Inflammatory macrophage treated with lipopolysaccharide for 4 hours (primary cell): ENCODE measurements around the gene CNN3.
"Not testable (repeated sequence)": the region's sequence is repeated elsewhere in the genome, so short reads cannot be mapped to it uniquely, and the experiment has no call there.

Experiments
- DNase-seq: peaks from one replicate; pipeline ENCODE4 v3.0.0-alpha.2; 2020

Gene CNN3

DNA sequence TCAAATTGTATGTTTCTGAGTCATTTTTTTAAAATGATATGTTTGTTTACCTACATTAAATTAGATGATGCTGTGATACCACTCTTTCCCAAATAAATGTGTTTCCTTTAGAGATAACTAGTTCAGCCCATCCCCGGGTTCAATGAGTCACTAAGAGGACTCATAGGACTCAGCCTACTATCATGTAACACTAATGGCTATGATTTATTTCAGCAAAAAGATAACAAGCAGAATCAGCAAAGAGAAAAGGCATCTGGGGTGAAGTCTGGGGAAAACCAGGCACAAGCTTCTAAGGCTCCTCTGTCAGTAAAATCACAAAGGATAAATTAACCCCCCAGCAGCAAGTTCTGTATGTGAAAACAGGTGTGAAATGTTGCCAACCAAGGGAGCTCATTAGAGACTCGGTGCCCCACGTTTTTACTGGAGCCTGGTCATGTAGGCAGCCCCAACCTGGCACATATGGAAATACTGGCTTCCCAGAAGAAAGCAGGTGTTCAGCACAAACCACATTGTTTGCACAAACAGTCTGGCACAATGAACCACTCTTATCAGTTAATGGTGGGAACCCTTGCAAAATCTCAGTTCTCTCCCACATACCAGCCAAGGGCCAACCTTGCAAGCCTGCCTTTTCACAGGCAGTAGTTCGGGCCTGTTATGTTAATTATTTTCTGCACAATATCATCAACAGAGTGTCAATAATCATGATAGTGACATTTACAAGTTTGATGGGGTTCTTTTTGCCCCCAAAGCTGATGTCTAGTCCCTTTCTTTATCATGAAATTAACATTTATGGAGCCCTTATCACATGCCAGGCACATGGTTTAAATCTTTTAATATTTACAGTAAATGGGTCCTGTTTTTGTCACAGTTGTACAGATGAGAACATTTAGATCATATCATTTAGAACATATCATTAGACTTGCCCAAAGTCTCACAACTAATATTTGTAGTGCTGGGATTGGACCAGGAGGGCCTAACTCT, 23.1 kb upstream of the CNN3 start:
- DNase-seq, result no peak

DNA sequence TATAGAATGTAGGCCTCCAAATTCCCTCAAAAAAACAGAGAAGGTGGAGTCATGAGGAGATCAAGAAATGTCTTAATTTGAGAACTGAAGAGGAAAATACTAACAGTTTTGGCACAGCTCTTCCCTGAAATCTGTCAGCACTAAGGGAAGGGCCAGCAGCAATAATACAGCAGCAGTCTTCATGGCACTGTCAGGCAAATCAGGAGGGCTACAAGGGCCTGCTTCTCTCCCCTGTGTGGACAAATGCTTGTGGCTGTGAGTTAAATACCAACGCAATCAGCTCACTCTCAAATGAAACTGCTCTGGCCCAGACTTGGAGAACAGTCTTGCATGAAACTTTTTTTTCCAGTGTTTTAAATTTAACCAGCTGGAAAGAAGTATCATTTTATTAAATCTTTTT, 20.5 kb upstream of the CNN3 start:
- DNase-seq, result no peak

GRCh38 chr1:94946886-94947285, 20.0 kb upstream of the CNN3 start:
- DNase-seq, result no peak

DNA sequence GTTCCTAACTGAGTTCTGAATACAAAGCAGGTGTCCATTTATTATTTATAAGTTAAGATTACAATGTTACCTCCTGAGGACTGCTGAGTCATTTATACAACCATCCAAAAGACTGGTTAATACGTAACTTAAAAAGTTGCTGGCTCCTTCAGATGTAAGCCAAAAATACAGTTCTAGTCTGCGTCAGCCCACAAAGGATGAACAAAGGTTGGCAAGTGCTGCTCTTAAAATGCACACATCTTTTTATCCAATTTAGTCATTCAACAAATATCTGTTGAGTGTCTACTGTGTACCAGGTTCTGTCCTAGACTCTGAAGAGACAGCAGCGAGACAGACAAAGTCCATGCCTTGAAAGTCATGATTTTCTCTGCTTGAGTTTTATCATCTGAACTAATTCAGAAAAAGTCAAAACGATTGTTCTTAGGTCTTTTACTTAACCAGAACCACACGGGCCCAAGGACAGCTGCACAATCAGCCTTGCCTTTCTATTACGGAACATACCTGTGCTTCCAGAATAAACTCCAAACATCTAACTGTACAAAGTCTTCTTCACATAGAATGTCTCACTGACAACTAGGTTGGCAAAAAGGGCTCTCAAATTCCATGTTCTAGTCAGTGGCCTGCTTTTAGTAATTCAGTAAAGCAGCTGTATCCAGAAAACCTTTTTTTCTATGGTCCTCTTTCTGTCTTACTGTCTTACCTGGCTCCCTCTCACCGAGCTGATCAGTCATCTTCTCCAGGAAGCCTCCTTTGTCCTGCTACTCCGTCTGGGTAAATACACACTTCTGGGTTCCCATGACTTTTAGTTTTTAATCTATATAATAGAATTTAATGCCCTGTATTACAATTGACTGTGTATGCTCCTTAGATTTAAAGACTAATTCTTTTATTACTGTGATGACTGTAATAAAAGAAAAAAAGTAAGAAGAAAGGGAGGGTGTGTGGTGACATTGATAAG, 15.5 kb upstream of the CNN3 start:
- no peak for DNase-seq

- not testable (repeated sequence) for DNase-seq
These were observed 14.6 kb upstream of the CNN3 start for GRCh38 chr1:94941480-94941879.

GRCh38 chr1:94940738-94941137, 13.8 kb upstream of the CNN3 start:
- DNase-seq, result no peak

DNA sequence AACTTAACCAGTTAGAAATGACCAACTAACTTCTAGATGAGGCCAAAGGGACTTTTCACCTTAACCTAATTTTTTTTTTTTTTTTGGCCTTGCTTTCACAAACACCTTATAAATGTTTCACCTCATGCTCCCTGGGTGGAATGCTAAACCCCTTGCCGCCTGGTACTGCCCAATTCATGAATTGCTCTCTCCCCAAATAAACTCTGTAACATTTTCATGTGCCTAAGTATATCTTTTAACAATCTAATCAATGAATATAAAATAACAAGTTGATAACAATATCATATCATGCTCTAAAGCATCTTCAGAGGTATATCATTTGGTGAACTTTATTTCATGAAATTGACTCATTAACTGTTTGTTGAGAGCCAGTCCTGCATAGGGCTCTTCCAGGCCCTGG, 10.9 kb upstream of the CNN3 start:
- no peak for DNase-seq

GRCh38 chr1:94936861-94937620, 10.1 kb upstream of the CNN3 start:
- DNase-seq, result no peak

DNA sequence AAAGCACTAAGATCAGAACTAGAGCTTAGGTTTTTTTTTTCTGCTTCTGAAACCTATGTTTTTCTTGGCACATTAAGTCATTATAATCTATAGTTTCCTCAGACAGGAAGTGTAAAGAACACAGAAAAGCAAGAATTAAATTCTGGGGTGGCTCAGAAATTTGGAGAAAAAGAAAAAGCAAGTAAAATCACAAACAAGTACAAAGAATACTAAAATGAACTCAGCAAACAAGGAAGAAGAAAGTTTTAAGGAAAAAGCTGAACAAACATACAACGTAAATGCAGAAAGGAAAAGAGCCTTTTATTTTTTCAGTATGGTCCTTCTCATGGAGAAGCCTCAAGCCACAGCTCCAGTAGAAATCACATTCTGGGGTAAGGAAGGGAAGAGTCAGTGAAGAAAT, 8.6 kb upstream of the CNN3 start:
- DNase-seq, result no peak

DNA sequence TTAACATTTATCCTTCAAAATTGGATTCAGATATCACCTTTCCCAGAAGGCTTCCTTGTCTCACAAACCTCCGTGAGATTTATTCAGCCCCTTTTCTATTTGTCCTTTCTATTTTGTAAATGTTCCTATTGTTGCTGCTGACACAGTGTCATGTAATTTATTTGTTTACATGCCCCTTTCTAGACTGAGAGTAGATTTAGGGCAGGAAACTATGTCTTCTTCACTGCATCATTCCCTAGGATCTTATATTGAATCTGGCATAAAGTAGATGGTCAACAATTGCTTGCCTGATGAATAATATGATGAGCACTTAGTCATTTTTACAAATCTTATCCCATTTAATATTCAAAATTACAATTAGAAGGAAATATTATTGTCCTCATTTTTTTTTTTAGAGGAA, 8.1 kb upstream of the CNN3 start:
- no peak for DNase-seq

DNA sequence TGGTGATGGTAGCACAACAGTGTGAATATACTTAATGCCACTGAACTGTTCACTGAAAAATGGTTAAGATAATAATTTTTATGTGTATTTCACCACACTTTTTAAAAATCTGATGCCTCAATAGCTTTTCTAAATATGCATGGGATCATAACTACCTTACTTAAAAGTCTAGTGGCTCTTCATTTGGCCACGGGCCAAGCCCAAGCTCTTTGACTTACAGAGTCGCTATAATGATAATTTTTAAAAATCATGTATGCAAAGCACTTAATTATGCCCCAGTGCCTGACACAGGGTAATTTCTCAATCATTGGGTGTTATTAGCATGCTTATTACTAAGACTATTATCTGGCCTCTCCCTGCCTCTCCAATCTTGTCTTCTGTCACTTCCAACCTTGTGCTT, 7.6 kb upstream of the CNN3 start:
- no peak for DNase-seq

- DNase-seq, result no peak
These were observed 4.4 kb upstream of the CNN3 start for GRCh38 chr1:94931254-94931841.

- no peak for DNase-seq
These were observed 2.7 kb upstream of the CNN3 start for GRCh38 chr1:94929351-94930217.

- no peak for DNase-seq
These were observed 1.5 kb upstream of the CNN3 start for GRCh38 chr1:94928293-94928939.

GRCh38 chr1:94927405-94928175, 680 bp upstream of the CNN3 start:
- DNase-seq, result no peak

GRCh38 chr1:94926126-94926914, 590 bp downstream of the CNN3 start:
- DNase-seq, result no peak

DNA sequence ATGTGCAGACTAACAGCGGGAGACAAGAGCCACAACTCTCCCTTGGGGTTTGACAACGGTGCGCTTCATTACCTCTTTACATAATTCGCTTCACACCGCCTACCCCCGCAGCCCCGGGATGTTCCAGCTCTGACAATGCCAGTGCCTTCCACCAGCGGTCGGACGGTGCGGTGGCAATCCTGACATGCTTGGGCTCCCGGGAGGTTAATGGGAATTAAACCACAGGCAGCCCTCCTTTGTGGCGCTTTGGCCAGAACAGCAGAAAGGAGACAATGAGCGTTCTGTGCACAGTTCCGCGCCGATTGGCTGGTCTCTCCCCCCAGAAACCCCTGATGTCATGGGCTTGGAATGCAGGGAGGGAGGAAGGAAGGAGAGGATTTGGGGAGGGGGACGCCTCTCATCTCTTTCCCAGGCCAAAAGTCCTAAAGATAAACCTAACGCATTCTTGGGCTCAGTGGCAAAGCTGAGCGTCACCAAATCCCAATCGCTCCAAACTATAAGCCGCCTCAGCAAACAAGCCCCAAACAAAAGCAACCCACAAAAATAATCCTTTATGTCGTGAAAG, 1.3 kb downstream of the CNN3 start:
- DNase-seq, result no peak

GRCh38 chr1:94925004-94925403, 1.9 kb downstream of the CNN3 start:
- no peak for DNase-seq

DNA sequence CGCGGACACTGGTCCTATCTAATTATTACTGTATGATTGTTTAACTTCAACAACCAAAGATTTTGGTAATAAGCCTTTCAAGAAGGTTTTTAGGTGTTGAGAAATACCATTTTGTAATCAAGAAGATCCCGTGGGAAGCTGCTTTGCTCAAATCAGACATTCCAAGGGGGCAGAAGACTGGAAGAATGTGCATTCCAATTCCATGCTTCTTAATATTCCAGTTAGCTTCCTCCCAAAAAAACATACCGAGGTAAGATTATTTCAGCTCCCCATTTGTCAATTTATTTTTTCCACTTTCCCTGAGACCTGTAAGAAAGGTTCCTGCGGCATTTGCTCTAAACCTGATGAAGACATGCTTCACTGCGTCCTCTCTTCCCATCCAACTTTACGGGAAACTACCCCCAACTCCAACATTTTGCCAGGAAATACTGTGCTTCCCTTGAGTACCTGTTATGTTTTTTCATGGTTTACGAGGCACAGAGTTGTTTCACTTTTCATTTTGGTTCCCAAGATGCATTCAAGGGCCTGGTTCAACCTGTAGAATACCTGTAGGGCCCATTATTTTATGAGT, 4.1 kb downstream of the CNN3 start:
- DNase-seq, result no peak
